Stimulated activated CD8-positive, alpha-beta memory T cell treated with anti-CD3 and anti-CD28 coated beads, Interleukin-12 subunit alpha, Interleukin-12 subunit beta, amount 100 ng/mL, for 24 hours (primary cell): ENCODE measurements around the gene ITGA11.
"Not testable (repeated sequence)": the region's sequence is repeated elsewhere in the genome, so short reads cannot be mapped to it uniquely, and the experiment has no call there.

Experiments
- DNase-seq: peaks from one replicate; pipeline ENCODE4 v3.0.0-alpha.2; 2020; ENCODE audit errors: extremely low read depth

ITGA11 gene

GRCh38 chr15:68409736-68410370 is 22.1 kb downstream of the ITGA11 start:
- DNase-seq = no peak

DNA sequence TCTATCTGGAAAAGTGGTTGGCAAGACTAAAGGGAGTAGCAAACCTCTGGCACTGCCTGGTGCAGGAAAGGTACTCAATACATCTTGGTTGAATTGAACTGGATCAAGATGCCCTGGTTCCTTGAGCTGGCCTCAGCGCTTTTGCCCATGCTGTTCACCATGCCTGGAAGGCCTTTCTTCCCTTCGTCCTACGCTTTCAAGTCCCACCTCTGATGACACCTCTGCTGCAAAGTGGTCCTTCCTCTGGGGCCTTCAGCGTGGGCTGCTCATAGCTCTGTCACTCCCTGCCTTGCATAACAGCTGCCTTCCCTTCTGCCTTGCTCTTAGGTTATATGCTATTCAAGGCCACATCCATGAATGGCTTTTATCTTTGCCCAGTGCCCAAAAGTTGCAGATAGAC is 23.0 kb downstream of the ITGA11 start:
- no peak for DNase-seq

GRCh38 chr15:68407886-68408881 is 23.8 kb downstream of the ITGA11 start:
- no peak for DNase-seq

- no peak for DNase-seq
Observed at GRCh38 chr15:68407141-68407885, 24.6 kb downstream of the ITGA11 start.

- DNase-seq = no peak
Observed at GRCh38 chr15:68405378-68406250, 26.3 kb downstream of the ITGA11 start.

- DNase-seq = no peak
Observed at GRCh38 chr15:68404056-68404798, 27.7 kb downstream of the ITGA11 start.

DNA sequence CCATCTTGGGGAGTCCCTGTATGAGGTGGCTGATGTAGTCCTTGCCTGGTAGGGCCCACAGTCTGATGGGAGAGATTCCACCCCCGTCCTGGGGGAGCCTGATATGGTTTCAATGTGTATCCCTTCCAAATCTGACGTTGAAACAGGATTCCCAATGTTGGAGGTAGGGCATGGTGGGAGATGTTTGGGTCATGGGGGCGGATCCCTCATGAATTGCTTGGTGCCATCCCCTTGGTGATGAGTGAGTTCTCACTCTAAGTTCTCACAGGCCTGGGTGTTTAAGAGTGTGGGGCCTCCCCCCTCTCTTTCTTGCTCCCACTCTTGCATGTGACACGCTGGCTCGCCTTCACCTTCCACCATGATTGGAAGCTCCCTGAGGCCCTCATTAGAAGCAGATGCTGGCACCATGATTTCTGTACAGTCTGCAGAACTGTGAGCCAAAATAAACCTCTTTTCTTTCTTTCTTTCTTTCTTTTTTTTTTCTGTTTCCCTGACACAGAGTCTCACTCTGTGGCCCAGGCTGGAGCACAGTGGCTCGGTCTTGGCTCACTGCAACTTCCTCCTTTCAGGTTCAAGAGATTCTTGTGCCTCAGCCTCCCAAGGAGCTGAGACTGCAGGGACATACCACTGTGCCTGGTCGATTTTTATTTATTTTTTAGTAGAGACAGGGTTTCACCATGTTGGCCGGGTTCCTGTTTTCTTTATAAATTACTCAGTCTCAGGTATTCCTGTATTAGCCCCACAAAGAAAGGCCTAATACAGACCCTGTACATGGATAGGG is 28.6 kb downstream of the ITGA11 start:
- no peak for DNase-seq

- no peak for DNase-seq
Observed at GRCh38 chr15:68402432-68403160, 29.4 kb downstream of the ITGA11 start.

- DNase-seq = no peak
Observed at GRCh38 chr15:68401496-68402431, 30.2 kb downstream of the ITGA11 start.

- no peak for DNase-seq
Observed at GRCh38 chr15:68400066-68400456, 31.9 kb downstream of the ITGA11 start.

GRCh38 chr15:68399096-68400065 is 32.6 kb downstream of the ITGA11 start:
- no peak for DNase-seq

DNA sequence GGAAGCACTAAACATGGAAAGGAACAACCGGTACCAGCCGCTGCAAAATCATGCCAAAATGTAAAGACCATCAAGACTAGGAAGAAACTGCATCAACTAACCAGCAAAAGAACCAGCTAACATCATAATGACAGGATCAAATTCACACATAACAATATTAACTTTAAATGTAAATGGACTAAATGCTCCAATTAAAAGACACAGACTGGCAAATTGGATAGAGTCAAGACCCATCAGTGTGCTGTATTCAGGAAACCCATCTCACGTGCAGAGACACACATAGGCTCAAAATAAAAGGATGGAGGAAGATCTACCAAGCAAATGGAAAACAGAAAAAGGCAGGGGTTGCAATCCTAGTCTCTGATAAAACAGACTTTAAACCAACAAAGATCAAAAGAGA is 34.0 kb downstream of the ITGA11 start:
- DNase-seq = not testable (repeated sequence)

- DNase-seq = no peak
Observed at GRCh38 chr15:68396068-68396467, 35.9 kb downstream of the ITGA11 start.

DNA sequence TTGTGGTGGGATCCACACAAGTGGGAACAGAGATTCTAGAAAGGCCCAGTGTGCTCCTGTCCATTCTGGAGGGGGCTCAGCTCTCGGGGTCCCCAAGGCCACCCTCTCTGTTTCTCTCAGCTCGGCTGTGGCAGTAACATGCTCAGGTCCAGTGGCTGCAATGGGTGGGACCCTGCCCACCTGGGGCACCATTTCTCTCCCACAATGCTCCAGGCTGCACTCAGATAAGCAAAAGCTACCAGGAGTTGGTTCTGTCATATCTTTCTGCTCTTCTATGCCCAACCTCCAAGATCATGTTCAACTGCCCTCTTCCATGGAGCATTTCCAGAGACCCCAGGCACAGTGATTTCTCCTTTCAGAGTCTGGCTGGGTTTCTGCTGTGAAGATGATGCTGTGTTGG is 40.8 kb downstream of the ITGA11 start:
- no peak for DNase-seq

DNA sequence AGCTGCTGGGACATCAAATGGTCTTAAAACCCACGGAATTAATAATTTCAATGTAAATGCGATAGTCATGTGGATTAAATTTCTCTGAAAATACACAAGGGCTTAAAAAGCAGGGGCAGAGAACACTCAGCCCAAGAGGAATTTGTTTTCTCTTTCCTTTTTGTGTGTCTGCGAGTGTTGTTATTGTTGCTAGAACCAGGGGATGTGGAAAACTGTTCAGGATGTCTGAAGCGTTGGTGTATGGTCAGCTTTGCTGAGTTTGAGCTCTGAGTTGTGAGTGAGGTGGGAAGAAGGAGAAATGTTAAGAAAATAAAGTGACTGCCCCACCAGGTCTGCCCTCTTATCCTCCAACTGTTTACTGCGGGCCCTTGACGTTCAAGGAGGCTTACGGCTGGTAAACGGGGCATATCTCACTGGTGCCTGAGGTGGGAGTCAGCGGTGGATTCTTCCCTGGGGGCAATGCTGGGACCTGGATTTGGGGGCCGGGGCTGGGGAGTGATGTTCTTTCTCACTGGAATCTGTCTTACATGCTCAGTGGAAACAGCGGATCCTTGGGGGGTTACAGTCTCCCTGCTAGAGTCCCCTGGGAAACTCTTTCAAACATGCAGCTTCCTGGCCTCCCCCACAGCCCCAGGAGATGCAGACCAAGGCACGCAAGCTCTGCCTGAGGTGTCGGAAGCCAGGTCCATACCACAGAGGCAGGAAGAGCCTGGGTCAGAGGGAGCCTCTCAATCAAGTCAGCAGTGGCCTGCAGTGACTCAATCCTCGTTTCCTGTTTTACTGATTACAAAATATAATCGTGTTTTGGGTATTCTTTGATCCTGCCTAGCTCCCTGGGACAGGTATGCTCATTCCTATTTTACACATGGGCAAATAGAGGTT is 41.8 kb downstream of the ITGA11 start:
- DNase-seq = no peak
